OCI-LY7 (cell line): Measurements from ENCODE around the gene CDC42. TPM values are rescaled to one million over a fixed set of nuclear protein-coding genes. Genes with fewer than 3 reads are reported as not detected.
A peak's percentile ranks its signal among the peaks of the same experiment; 100 is the strongest.
"Not testable (repeated sequence)": the region's sequence is repeated elsewhere in the genome, so short reads cannot be mapped to it uniquely, and the experiment has no call there.

Experiments used
- BruUV-seq: library from RNA; stranded (reverse); fragments of 400-500 nt; replicated peaks from 2 replicates; lab custom pipeline; 2021; lab: Mats Ljungman, UMichigan
- CTCF ChIA-PET: fragments of 300-600 bp; sonication (Branson Sonifier 250); formaldehyde crosslinking; loops from one replicate; lab custom pipeline; 2022; ENCODE audit warnings: antibody characterized with exemption; ENCODE audit not compliant: unreplicated experiment; lab: Charles Lee
- POLR2A ChIA-PET: fragments of 300-600 bp; sonication (Branson Sonifier 250); formaldehyde crosslinking; loops from one replicate; lab custom pipeline; 2022; ENCODE audit warnings: antibody characterized with exemption; lab: Charles Lee
- DNase-seq: peaks from one replicate; pipeline ENCODE4 v3.0.0-alpha.2; 2015; ENCODE audit warnings: low spot score
- H2AFZ ChIP-seq: fragments of 200-600 bp; sonication (generic), shearing (Covaris generic); 2 replicates; pipeline ENCODE4 v1.6.1; 2014; ENCODE audit warnings: mild to moderate bottlenecking, antibody characterized with exemption, low read length, moderate library complexity
- H3K27ac ChIP-seq: fragments of 200-600 bp; sonication (generic); 2 replicates; pipeline ENCODE4 v1.5.1; 2014; ENCODE audit warnings: mixed run types, low read depth, mild to moderate bottlenecking, moderate library complexity, low read length, inconsistent platforms; ENCODE audit not compliant: poor library complexity, severe bottlenecking
- H3K36me3 ChIP-seq: fragments of 200-600 bp; sonication (generic); 2 replicates; pipeline ENCODE4 v1.6.1; 2014; ENCODE audit warnings: mild to moderate bottlenecking, antibody characterized with exemption, low read length, moderate library complexity, mixed read lengths; ENCODE audit not compliant: insufficient read depth
- H3K4me1 ChIP-seq: fragments of 200-600 bp; sonication (generic); 2 replicates; pipeline ENCODE4 v1.5.1; 2014; ENCODE audit warnings: mild to moderate bottlenecking, low read length; ENCODE audit not compliant: insufficient read depth, poor library complexity, severe bottlenecking
- H3K4me2 ChIP-seq: fragments of 200-600 bp; sonication (generic); 2 replicates; pipeline ENCODE4 v1.6.1; 2014; ENCODE audit warnings: mild to moderate bottlenecking, low read length
- H3K4me3 ChIP-seq: fragments of 200-600 bp; sonication (generic); 2 replicates; pipeline ENCODE4 v1.5.1; 2014; ENCODE audit warnings: mild to moderate bottlenecking, low read depth, low read length; ENCODE audit not compliant: poor library complexity, severe bottlenecking
- H3K79me2 ChIP-seq: fragments of 200-600 bp; sonication (generic); 2 replicates; pipeline ENCODE4 v1.6.1; 2016; ENCODE audit warnings: low read depth, mild to moderate bottlenecking, low read length, moderate library complexity, mixed read lengths; ENCODE audit not compliant: insufficient read depth
- H3K9me2 ChIP-seq: fragments of 200-600 bp; sonication (generic); 2 replicates; pipeline ENCODE4 v1.6.1; 2016; ENCODE audit warnings: mild to moderate bottlenecking, low read length, mixed read lengths; ENCODE audit not compliant: insufficient read depth
- H3K9me3 ChIP-seq: fragments of 200-600 bp; sonication (generic); 2 replicates; pipeline ENCODE4 v1.6.1; 2014; ENCODE audit warnings: mild to moderate bottlenecking, mixed run types, low read length, mixed read lengths
- H4K20me1 ChIP-seq: fragments of 200-600 bp; sonication (generic); 2 replicates; pipeline ENCODE4 v1.6.1; 2014; ENCODE audit warnings: mild to moderate bottlenecking, antibody characterized with exemption, low read length, moderate library complexity, mixed read lengths; ENCODE audit not compliant: insufficient read depth
- EZH2phosphoT487 ChIP-seq: fragments of 200-600 bp; sonication (generic); IDR thresholded peaks from 2 replicates; pipeline ENCODE4 v1.6.1; 2018; ENCODE audit warnings: low read depth, borderline replicate concordance, mild to moderate bottlenecking, mixed run types, antibody characterized with exemption, low read length, moderate library complexity, mixed read lengths
- intact Hi-C: fragments of 100-400 bp; cut with micrococcal nuclease; formaldehyde crosslinking; loops from one replicate; pipeline ENCODE4 v1.10.0; 2022; ENCODE audit not compliant: unreplicated experiment
- total RNA-seq, 2 experiments: library from RNA; depleted of rRNA in 1 of 2; stranded (reverse); fragments of >200 nt in 1 of 2; shearing (Covaris generic) in 1 of 2; gene quantifications; 2 replicates each; pipeline ENCODE4 v1.2.3, GENCODE V29; 2014 to 2022
- TF ChIP-seq, protein P1 (sequence below): fragments of 200-600 bp; sonication (generic); conservative IDR thresholded peaks from 2 replicates; pipeline ENCODE4 v1.5.1; 2014; ENCODE audit warnings: mild to moderate bottlenecking, antibody characterized with exemption, low read length, moderate library complexity, mixed read lengths

CDC42 gene
- total RNA-seq, 2 experiments from 2014 or later, result 109 to 157 TPM

GRCh38 chr1:22014575-22015206 lies 37.8 kb upstream of the CDC42 start:
- DNase-seq, H3K4me3 ChIP-seq, H3K27ac ChIP-seq, H2AFZ ChIP-seq, POLR2A ChIA-PET, H3K36me3 ChIP-seq, H3K9me2 ChIP-seq, H4K20me1 ChIP-seq, H3K4me2 ChIP-seq, BruUV-seq, intact Hi-C loops, H3K9me3 ChIP-seq, H3K79me2 ChIP-seq: not testable (repeated sequence)
- CTCF ChIA-PET, result interaction anchor here (0.6 kb wide), 1 partner anchor 92 kb away, joined by 3 read pairs; no protein-coding TSS in a partner anchor
- peaks cover 10% of the 10 kb centered on the region for H3K4me1 ChIP-seq

- H3K4me2 ChIP-seq, result no peak overlapping the region; the same call in 1 of the 2 replicates
- H2AFZ ChIP-seq, result peak overlapping the region; percentile 3; the same call in 1 of the 2 replicates
- H3K4me1 ChIP-seq, result peaks cover 13% of the 10 kb centered on the region
- no peaks in the 10 kb centered on the region for H3K9me3 ChIP-seq
- TF ChIP-seq, protein P1, sequence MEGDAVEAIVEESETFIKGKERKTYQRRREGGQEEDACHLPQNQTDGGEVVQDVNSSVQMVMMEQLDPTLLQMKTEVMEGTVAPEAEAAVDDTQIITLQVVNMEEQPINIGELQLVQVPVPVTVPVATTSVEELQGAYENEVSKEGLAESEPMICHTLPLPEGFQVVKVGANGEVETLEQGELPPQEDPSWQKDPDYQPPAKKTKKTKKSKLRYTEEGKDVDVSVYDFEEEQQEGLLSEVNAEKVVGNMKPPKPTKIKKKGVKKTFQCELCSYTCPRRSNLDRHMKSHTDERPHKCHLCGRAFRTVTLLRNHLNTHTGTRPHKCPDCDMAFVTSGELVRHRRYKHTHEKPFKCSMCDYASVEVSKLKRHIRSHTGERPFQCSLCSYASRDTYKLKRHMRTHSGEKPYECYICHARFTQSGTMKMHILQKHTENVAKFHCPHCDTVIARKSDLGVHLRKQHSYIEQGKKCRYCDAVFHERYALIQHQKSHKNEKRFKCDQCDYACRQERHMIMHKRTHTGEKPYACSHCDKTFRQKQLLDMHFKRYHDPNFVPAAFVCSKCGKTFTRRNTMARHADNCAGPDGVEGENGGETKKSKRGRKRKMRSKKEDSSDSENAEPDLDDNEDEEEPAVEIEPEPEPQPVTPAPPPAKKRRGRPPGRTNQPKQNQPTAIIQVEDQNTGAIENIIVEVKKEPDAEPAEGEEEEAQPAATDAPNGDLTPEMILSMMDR, result peak; percentile 64
- no peak for TF ChIP-seq EZH2phosphoT487
- CTCF ChIA-PET, result interaction anchor here (0.6 kb wide), 1 partner anchor 255 kb away, joined by 3 read pairs; no protein-coding TSS in a partner anchor
- H3K27ac ChIP-seq, result no peak overlapping the region
- POLR2A ChIA-PET, result interaction anchor here (0.7 kb wide), 1 partner anchor 37 kb away, joined by 3 read pairs; no protein-coding TSS in a partner anchor
- no peaks in the 10 kb centered on the region for H3K36me3 ChIP-seq
- no TSS peak for BruUV-seq
- H4K20me1 ChIP-seq, result no peaks in the 10 kb centered on the region
- DNase-seq, result peak; percentile 38
- intact Hi-C loops, result no loop called here
- H3K9me2 ChIP-seq, result no peaks in the 10 kb centered on the region
- H3K4me3 ChIP-seq, result no peak overlapping the region
- H3K79me2 ChIP-seq, result no peaks in the 10 kb centered on the region
Measured at GRCh38 chr1:22018583-22019559, 33.6 kb upstream of the CDC42 start.

DNA sequence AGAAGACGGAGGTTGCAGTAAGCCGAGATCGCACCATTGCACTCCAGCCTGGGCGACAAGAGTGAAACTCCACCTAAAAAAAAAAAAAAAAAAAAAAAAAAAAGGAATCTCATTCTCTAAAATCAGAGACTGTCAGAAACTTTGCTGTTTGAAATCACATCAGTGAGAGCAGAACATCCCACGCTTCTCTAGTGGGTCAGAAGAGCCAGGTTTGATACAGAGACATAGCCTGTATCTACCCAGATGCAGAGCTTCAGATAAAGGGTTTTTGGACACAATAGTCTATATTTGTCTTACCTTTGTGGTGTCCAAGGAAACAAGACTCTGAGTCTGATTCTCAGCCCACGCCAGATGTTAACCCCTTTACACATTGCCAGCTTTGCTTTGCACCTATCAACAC lies 31.4 kb upstream of the CDC42 start:
- H3K36me3 ChIP-seq, result no peaks in the 10 kb centered on the region
- intact Hi-C loops, result no loop called here
- no peaks in the 10 kb centered on the region for H3K9me2 ChIP-seq
- H3K4me1 ChIP-seq, result peaks cover 20% of the 10 kb centered on the region
- no TSS peak for BruUV-seq
- no peak for TF ChIP-seq EZH2phosphoT487
- TF ChIP-seq, protein P1, result no peak
- CTCF ChIA-PET, result no interaction called here
- no peak overlapping the region for H3K4me3 ChIP-seq
- H3K79me2 ChIP-seq, result peaks cover 2% of the 10 kb centered on the region; the same call in 1 of the 2 replicates
- no peak overlapping the region for H3K4me2 ChIP-seq
- POLR2A ChIA-PET, result no interaction called here
- no peak overlapping the region for H2AFZ ChIP-seq
- H4K20me1 ChIP-seq, result no peaks in the 10 kb centered on the region
- no peak overlapping the region for H3K27ac ChIP-seq
- no peak for DNase-seq
- no peaks in the 10 kb centered on the region for H3K9me3 ChIP-seq
